ENCODE data around the gene SLC29A1.

The SLC29A1 gene

GRCh38 chr6:44273617-44274016, 50.2 kb downstream of the SLC29A1 start:
- Histone ChIP-seq H3K4me3 (ENCODE audit: severe bottlenecking) (no peak overlapping the region), H3K27me3 (ENCODE audit: insufficient read depth, poor library complexity, severe bottlenecking) (peaks cover 43% of the 10 kb centered on the region), H3K36me3 (ENCODE audit: low read depth) (no peaks in the 10 kb centered on the region), H3K4me1 (ENCODE audit: insufficient read depth, poor library complexity, severe bottlenecking) (no peaks in the 10 kb centered on the region), H3K27ac (ENCODE audit: poor library complexity, severe bottlenecking) (no peak overlapping the region), H3K9me3 (ENCODE audit: severe bottlenecking) (no peaks in the 10 kb centered on the region)
- DNase-seq (ENCODE audit: low spot score) (no peak), ATAC-seq (ENCODE audit: low read depth) (no peak)
- TF ChIP-seq, protein P1, sequence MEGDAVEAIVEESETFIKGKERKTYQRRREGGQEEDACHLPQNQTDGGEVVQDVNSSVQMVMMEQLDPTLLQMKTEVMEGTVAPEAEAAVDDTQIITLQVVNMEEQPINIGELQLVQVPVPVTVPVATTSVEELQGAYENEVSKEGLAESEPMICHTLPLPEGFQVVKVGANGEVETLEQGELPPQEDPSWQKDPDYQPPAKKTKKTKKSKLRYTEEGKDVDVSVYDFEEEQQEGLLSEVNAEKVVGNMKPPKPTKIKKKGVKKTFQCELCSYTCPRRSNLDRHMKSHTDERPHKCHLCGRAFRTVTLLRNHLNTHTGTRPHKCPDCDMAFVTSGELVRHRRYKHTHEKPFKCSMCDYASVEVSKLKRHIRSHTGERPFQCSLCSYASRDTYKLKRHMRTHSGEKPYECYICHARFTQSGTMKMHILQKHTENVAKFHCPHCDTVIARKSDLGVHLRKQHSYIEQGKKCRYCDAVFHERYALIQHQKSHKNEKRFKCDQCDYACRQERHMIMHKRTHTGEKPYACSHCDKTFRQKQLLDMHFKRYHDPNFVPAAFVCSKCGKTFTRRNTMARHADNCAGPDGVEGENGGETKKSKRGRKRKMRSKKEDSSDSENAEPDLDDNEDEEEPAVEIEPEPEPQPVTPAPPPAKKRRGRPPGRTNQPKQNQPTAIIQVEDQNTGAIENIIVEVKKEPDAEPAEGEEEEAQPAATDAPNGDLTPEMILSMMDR (IDR thresholded peaks at IDR 0.05; ENCODE audit: poor library complexity, severe bottlenecking): no peak

DNA sequence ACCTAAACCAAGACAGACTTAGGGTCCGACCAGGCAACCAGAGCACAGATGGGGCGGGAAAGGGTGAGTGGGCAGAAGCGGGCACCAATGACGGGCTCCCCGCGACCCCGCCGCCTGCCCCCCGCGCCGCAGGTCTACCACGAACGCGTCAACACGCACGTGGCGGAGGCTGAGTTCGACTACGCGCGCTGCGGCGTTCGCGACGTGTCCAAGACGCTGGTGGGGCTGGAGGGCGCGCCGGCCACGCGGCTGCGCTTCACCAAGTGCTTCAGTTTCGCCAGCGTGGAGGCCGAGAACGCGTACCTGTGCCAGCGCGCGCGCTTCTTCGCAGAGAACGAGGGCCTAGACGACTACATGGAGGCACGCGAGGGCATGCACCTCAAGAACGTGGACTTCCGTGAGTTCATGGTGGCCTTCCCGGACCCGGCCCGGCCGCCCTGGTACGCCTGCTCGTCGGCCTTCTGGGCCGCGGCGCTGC, 51.9 kb downstream of the SLC29A1 start:
- TF ChIP-seq, protein P1 (IDR thresholded peaks at IDR 0.05; ENCODE audit: poor library complexity, severe bottlenecking): no peak
- no peaks in the 10 kb centered on the region for H3K9me3 ChIP-seq (ENCODE audit: severe bottlenecking)
- no peaks in the 10 kb centered on the region for H3K4me1 ChIP-seq (ENCODE audit: insufficient read depth, poor library complexity, severe bottlenecking)
- peaks cover 34% of the 10 kb centered on the region for H3K27me3 ChIP-seq (ENCODE audit: insufficient read depth, poor library complexity, severe bottlenecking)
- no peak overlapping the region for H3K27ac ChIP-seq (ENCODE audit: poor library complexity, severe bottlenecking)
- DNase-seq (ENCODE audit: low spot score) (no peak), ATAC-seq (ENCODE audit: low read depth) (no peak)
- H3K36me3 ChIP-seq (ENCODE audit: low read depth): no peaks in the 10 kb centered on the region
- no peak overlapping the region for H3K4me3 ChIP-seq (ENCODE audit: severe bottlenecking)

DNA sequence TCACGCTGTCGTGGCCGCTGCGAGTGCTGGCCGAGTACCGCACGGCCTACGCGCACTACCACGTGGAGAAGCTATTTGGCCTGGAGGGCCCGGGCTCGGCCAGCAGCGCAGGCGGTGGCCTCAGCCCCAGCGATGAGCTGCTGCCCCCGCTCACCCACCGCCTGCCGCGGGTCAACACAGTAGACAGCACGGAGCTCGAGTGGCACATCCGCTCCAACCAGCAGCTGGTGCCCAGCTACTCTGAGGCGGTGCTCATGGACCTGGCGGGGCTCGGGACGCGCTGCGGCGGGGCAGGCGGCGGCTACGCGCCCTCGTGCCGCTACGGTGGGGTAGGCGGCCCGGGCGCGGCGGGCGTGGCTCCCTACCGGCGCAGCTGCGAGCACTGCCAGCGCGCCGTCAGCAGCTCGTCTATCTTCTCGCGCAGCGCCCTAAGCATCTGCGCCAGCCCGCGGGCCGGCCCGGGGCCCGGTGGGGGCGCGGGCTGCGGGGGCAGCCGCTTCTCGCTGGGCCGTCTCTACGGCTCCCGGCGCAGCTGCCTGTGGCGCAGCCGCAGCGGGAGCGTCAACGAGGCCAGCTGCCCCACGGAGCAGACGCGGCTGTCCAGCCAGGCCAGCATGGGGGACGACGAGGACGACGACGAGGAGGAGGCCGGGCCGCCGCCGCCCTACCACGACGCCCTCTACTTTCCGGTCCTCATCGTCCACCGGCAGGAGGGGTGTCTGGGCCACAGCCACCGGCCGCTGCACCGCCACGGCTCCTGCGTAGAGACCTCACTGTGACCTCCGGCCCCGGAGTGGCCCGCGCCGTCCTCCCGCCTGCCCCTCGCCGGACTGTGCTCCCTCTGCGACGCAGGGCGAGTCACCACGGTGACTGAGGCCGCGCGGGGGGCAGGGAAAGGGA, 52.6 kb downstream of the SLC29A1 start:
- Histone ChIP-seq H3K4me1 (ENCODE audit: insufficient read depth, poor library complexity, severe bottlenecking) (no peaks in the 10 kb centered on the region), H3K27me3 (ENCODE audit: insufficient read depth, poor library complexity, severe bottlenecking) (peaks cover 34% of the 10 kb centered on the region), H3K9me3 (ENCODE audit: severe bottlenecking) (no peaks in the 10 kb centered on the region), H3K36me3 (ENCODE audit: low read depth) (no peaks in the 10 kb centered on the region), H3K27ac (ENCODE audit: poor library complexity, severe bottlenecking) (no peak overlapping the region), H3K4me3 (ENCODE audit: severe bottlenecking) (peak overlapping the region; percentile 10)
- no peak for DNase-seq (ENCODE audit: low spot score)
- peak; percentile 64 for ATAC-seq (ENCODE audit: low read depth)
- TF ChIP-seq, protein P1 (IDR thresholded peaks at IDR 0.05; ENCODE audit: poor library complexity, severe bottlenecking): no peak

DNA sequence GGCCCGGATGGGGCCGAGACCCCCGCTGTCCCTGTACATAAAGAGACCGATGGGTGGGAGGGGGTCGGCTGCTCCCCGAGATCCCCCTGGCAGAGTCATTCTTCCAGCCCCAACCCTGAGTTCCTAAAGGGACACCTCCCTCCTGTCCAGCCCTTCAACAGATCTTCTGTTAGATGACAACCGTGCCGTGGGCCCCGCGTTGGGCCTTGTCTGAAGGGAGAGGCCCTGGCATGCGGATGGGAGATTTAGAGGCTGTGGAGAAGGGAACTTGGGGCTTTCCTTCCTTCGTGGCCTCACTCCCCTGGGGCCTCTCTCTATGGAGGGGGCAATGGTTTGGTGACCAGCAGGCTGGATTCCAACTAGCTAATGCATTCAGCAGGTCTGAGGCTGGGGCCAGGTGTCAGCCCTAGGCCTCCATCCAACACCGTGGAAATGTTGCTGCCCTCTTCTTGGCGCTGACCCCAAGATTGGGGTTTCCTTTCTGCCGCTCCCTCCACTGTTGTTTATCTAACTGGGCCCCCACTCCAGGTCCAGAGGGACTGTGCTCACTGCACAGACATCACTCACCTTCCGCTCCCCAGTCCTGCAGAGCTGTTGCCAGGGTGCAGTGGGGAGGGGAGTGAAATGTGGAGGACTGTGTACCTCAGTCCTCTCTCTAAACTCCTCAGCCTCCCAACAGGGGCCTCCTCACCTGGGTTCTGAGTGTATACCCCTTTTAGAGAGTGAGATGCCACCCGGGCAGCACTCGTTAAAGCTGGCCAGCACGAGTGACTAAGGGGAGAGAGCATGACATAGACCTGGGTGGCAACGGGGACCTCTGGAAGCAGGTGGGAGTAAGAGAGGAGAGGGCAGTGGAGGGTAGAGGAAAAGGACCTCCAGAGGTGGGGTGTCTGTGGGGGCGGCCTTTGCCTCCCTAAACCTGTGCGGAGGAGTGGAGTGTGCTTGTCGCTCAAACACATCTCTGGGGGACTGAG, 53.6 kb downstream of the SLC29A1 start:
- TF ChIP-seq, protein P1 (IDR thresholded peaks at IDR 0.05; ENCODE audit: poor library complexity, severe bottlenecking): no peak
- H3K9me3 ChIP-seq (ENCODE audit: severe bottlenecking): no peaks in the 10 kb centered on the region
- no peaks in the 10 kb centered on the region for H3K36me3 ChIP-seq (ENCODE audit: low read depth)
- H3K4me3 ChIP-seq (ENCODE audit: severe bottlenecking): no peak overlapping the region
- H3K4me1 ChIP-seq (ENCODE audit: insufficient read depth, poor library complexity, severe bottlenecking): no peaks in the 10 kb centered on the region
- no peak for ATAC-seq (ENCODE audit: low read depth)
- H3K27me3 ChIP-seq (ENCODE audit: insufficient read depth, poor library complexity, severe bottlenecking): peaks cover 26% of the 10 kb centered on the region
- no peak for DNase-seq (ENCODE audit: low spot score)
- no peak overlapping the region for H3K27ac ChIP-seq (ENCODE audit: poor library complexity, severe bottlenecking)
